ENCODE measurements around the gene TAS2R60. TPM values are rescaled to one million over a fixed set of nuclear protein-coding genes. Genes with fewer than 3 reads are reported as not detected.

The TAS2R60 gene
- polyA plus RNA-seq, 1 donor (not counting 4 experiments of a cell fraction or from before 2014, with no cell fraction given): 0.17 TPM

DNA sequence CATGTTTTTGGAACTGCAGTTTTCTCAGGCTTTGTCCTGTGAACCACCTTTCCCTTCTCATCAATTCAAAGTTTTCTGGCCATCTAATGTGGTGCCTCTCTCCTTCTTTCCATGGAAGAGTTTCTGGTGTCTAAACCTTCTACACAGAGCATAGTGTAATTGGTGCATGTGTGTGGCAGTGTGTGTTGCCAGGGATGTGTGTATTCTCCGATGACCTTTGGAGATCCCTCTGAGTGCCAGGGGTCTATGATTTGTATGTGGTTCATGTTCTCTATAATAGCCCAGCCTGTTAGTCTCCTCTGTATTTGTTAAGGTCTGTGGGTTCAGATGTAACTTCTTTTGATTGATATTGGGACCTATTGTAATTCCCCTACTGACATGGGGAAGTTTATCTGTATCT is 1.5 kb downstream of the TAS2R60 start:
- no peaks in the 10 kb centered on the region for H3K9me1 ChIP-seq (ENCODE audit: control insufficient read depth, extremely low read depth, insufficient read depth, low read length)
- FAIRE-seq (no peak), DNase-seq (ENCODE audit: low read depth, low spot score) (no peak)
- TF ChIP-seq, protein P1, sequence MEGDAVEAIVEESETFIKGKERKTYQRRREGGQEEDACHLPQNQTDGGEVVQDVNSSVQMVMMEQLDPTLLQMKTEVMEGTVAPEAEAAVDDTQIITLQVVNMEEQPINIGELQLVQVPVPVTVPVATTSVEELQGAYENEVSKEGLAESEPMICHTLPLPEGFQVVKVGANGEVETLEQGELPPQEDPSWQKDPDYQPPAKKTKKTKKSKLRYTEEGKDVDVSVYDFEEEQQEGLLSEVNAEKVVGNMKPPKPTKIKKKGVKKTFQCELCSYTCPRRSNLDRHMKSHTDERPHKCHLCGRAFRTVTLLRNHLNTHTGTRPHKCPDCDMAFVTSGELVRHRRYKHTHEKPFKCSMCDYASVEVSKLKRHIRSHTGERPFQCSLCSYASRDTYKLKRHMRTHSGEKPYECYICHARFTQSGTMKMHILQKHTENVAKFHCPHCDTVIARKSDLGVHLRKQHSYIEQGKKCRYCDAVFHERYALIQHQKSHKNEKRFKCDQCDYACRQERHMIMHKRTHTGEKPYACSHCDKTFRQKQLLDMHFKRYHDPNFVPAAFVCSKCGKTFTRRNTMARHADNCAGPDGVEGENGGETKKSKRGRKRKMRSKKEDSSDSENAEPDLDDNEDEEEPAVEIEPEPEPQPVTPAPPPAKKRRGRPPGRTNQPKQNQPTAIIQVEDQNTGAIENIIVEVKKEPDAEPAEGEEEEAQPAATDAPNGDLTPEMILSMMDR (optimal IDR thresholded peaks at IDR 0.05 in 1 of 3, IDR thresholded peaks at IDR 0.05 in 1 of 3, conservative IDR thresholded peaks at IDR 0.05 in 1 of 3; ENCODE audit: extremely low read depth in 1 of 3, insufficient read depth in 2 of 3, low read length in 3 of 3): no peak
- no peak for TF ChIP-seq EZH2 (IDR thresholded peaks at IDR 0.05; ENCODE audit: low read length)
- no peak overlapping the region for H3K27ac ChIP-seq (ENCODE audit: control insufficient read depth, insufficient read depth, low read length)
- no peaks in the 10 kb centered on the region for H3K4me1 ChIP-seq (ENCODE audit: control insufficient read depth, extremely low read depth, insufficient read depth, low read length)
- H3K79me2 ChIP-seq (ENCODE audit: control insufficient read depth, insufficient read depth, low read length): no peaks in the 10 kb centered on the region
- no peaks in the 10 kb centered on the region for H4K20me1 ChIP-seq (ENCODE audit: control insufficient read depth, extremely low read depth, insufficient read depth, low read length)
- dilution Hi-C loops (cut with MboI; ENCODE audit: extremely low pct_ligation_motif_present, low sequenced_read_pairs): no loop called here
- no peak overlapping the region for H3K4me3 ChIP-seq (ENCODE audit: control insufficient read depth in 2 of 3, extremely low read depth in 1 of 3, insufficient read depth in 2 of 3, low read depth in 1 of 3, low read length in 3 of 3)
- no peaks in the 10 kb centered on the region for H3K9me3 ChIP-seq (ENCODE audit: control insufficient read depth, low read depth, low read length)
- H3K27me3 ChIP-seq (ENCODE audit: control insufficient read depth, extremely low read depth, insufficient read depth, low read length): no peaks in the 10 kb centered on the region
- H2AFZ ChIP-seq (ENCODE audit: control insufficient read depth, low read length): no peak overlapping the region
- H3K4me2 ChIP-seq (ENCODE audit: control insufficient read depth, extremely low read depth, insufficient read depth, low read depth, low read length): no peak overlapping the region
- no peak overlapping the region for H3K9ac ChIP-seq (ENCODE audit: control insufficient read depth, extremely low read depth, insufficient read depth, low read length)
- no peaks in the 10 kb centered on the region for H3K36me3 ChIP-seq (ENCODE audit: control insufficient read depth in 2 of 2, extremely low read depth in 1 of 2, insufficient read depth in 2 of 2, low read length in 2 of 2)

DNA sequence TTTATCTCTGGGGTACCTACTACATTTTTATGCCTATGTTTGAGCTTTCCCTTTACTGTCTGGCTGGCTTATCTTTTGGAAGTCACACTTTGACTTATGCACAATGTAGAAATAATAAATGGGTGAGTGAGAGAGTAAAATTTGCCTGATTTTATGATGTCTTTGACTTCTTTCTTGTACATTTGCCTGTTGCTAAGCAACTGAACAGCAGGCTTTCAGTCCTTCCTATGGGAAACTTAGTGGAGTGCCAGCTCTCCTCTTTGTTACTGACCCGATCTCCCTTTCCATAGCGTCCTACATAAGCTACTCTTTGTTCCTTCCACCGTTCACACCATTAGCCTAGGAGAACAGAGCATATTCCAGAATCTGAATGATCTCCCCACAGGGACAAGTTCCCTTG is 4.2 kb downstream of the TAS2R60 start:
- dilution Hi-C loops (cut with MboI; ENCODE audit: extremely low pct_ligation_motif_present, low sequenced_read_pairs): no loop called here
- no peaks in the 10 kb centered on the region for H3K79me2 ChIP-seq (ENCODE audit: control insufficient read depth, insufficient read depth, low read length)
- FAIRE-seq (no peak), DNase-seq (ENCODE audit: low read depth, low spot score) (no peak)
- no peaks in the 10 kb centered on the region for H3K4me1 ChIP-seq (ENCODE audit: control insufficient read depth, extremely low read depth, insufficient read depth, low read length)
- no peaks in the 10 kb centered on the region for H3K36me3 ChIP-seq (ENCODE audit: control insufficient read depth in 2 of 2, extremely low read depth in 1 of 2, insufficient read depth in 2 of 2, low read length in 2 of 2)
- no peak overlapping the region for H2AFZ ChIP-seq (ENCODE audit: control insufficient read depth, low read length)
- TF ChIP-seq, protein P1 (optimal IDR thresholded peaks at IDR 0.05 in 1 of 3, IDR thresholded peaks at IDR 0.05 in 1 of 3, conservative IDR thresholded peaks at IDR 0.05 in 1 of 3; ENCODE audit: extremely low read depth in 1 of 3, insufficient read depth in 2 of 3, low read length in 3 of 3): no peak
- TF ChIP-seq EZH2 (IDR thresholded peaks at IDR 0.05; ENCODE audit: low read length): no peak
- H3K4me2 ChIP-seq (ENCODE audit: control insufficient read depth, extremely low read depth, insufficient read depth, low read depth, low read length): no peak overlapping the region
- no peak overlapping the region for H3K4me3 ChIP-seq (ENCODE audit: control insufficient read depth in 2 of 3, extremely low read depth in 1 of 3, insufficient read depth in 2 of 3, low read depth in 1 of 3, low read length in 3 of 3)
- no peaks in the 10 kb centered on the region for H3K27me3 ChIP-seq (ENCODE audit: control insufficient read depth, extremely low read depth, insufficient read depth, low read length)
- no peaks in the 10 kb centered on the region for H3K9me1 ChIP-seq (ENCODE audit: control insufficient read depth, extremely low read depth, insufficient read depth, low read length)
- no peaks in the 10 kb centered on the region for H3K9me3 ChIP-seq (ENCODE audit: control insufficient read depth, low read depth, low read length)
- H3K9ac ChIP-seq (ENCODE audit: control insufficient read depth, extremely low read depth, insufficient read depth, low read length): no peak overlapping the region
- no peaks in the 10 kb centered on the region for H4K20me1 ChIP-seq (ENCODE audit: control insufficient read depth, extremely low read depth, insufficient read depth, low read length)
- no peak overlapping the region for H3K27ac ChIP-seq (ENCODE audit: control insufficient read depth, insufficient read depth, low read length)

Data from keratinocyte (primary cell).